ENCODE measurements around the gene RARRES2.

GRCh38 chr7:150335774-150336112 is 5.7 kb downstream of the RARRES2 start:
- no peak for TF ChIP-seq CSRNP3 (CRISPR knock-in tag; IDR thresholded peaks at IDR 0.05)
- TF ChIP-seq CREB5 (CRISPR knock-in tag; IDR thresholded peaks at IDR 0.05; ENCODE audit: low read depth) = no peak
- no peak for TF ChIP-seq ARNTL (CRISPR knock-in tag; IDR thresholded peaks at IDR 0.05; ENCODE audit: borderline replicate concordance, low read depth)
- no peak for TF ChIP-seq PATZ1 (CRISPR knock-in tag; IDR thresholded peaks at IDR 0.05; ENCODE audit: borderline replicate concordance)
- no peak for TF ChIP-seq OSR1 (CRISPR knock-in tag; IDR thresholded peaks at IDR 0.05)
- no peak for TF ChIP-seq POU6F1 (CRISPR knock-in tag; IDR thresholded peaks at IDR 0.05; ENCODE audit: borderline replicate concordance, low read depth)
- TF ChIP-seq BACH2 (CRISPR knock-in tag; IDR thresholded peaks at IDR 0.05; ENCODE audit: borderline replicate concordance) = no peak
- TF ChIP-seq PPARA (CRISPR knock-in tag; IDR thresholded peaks at IDR 0.05; ENCODE audit: borderline replicate concordance) = no peak
- no peak for TF ChIP-seq ZNF8 (CRISPR knock-in tag; IDR thresholded peaks at IDR 0.05)
- no peak for TF ChIP-seq TOX (CRISPR knock-in tag; IDR thresholded peaks at IDR 0.05; ENCODE audit: borderline replicate concordance)
- TF ChIP-seq ZC3H10 (CRISPR knock-in tag; IDR thresholded peaks at IDR 0.05) = no peak
- no peak for TF ChIP-seq SNAI2 (CRISPR knock-in tag; IDR thresholded peaks at IDR 0.05)
- no peak for TF ChIP-seq ESRRG (CRISPR knock-in tag; IDR thresholded peaks at IDR 0.05)
- no peak for TF ChIP-seq ZFP30 (CRISPR knock-in tag; IDR thresholded peaks at IDR 0.05)

Measured in SK-N-SH treated with all-trans-retinoic acid at 6 μM for 48 hours (cell line).